OCI-LY7 (cell line): Measurements from ENCODE around the gene EGFL7. TPM values are rescaled to one million over a fixed set of nuclear protein-coding genes. Genes with fewer than 3 reads are reported as not detected.

Experiments
- BruUV-seq: library from RNA; stranded (reverse); fragments of 400-500 nt; replicated peaks from 2 replicates; lab custom pipeline; 2021; lab: Mats Ljungman, UMichigan
- CTCF ChIA-PET: fragments of 300-600 bp; sonication (Branson Sonifier 250); formaldehyde crosslinking; loops from one replicate; lab custom pipeline; 2022; ENCODE audit warnings: antibody characterized with exemption; ENCODE audit not compliant: unreplicated experiment; lab: Charles Lee
- POLR2A ChIA-PET: fragments of 300-600 bp; sonication (Branson Sonifier 250); formaldehyde crosslinking; loops from one replicate; lab custom pipeline; 2022; ENCODE audit warnings: antibody characterized with exemption; lab: Charles Lee
- DNase-seq: peaks from one replicate; pipeline ENCODE4 v3.0.0-alpha.2; 2015; ENCODE audit warnings: low spot score
- H2AFZ ChIP-seq: fragments of 200-600 bp; sonication (generic), shearing (Covaris generic); 2 replicates; pipeline ENCODE4 v1.6.1; 2014; ENCODE audit warnings: mild to moderate bottlenecking, antibody characterized with exemption, low read length, moderate library complexity
- H3K27ac ChIP-seq: fragments of 200-600 bp; sonication (generic); 2 replicates; pipeline ENCODE4 v1.5.1; 2014; ENCODE audit warnings: mixed run types, low read depth, mild to moderate bottlenecking, moderate library complexity, low read length, inconsistent platforms; ENCODE audit not compliant: poor library complexity, severe bottlenecking
- H3K36me3 ChIP-seq: fragments of 200-600 bp; sonication (generic); 2 replicates; pipeline ENCODE4 v1.6.1; 2014; ENCODE audit warnings: mild to moderate bottlenecking, antibody characterized with exemption, low read length, moderate library complexity, mixed read lengths; ENCODE audit not compliant: insufficient read depth
- H3K4me1 ChIP-seq: fragments of 200-600 bp; sonication (generic); 2 replicates; pipeline ENCODE4 v1.5.1; 2014; ENCODE audit warnings: mild to moderate bottlenecking, low read length; ENCODE audit not compliant: insufficient read depth, poor library complexity, severe bottlenecking
- H3K4me2 ChIP-seq: fragments of 200-600 bp; sonication (generic); 2 replicates; pipeline ENCODE4 v1.6.1; 2014; ENCODE audit warnings: mild to moderate bottlenecking, low read length
- H3K4me3 ChIP-seq: fragments of 200-600 bp; sonication (generic); 2 replicates; pipeline ENCODE4 v1.5.1; 2014; ENCODE audit warnings: mild to moderate bottlenecking, low read depth, low read length; ENCODE audit not compliant: poor library complexity, severe bottlenecking
- H3K79me2 ChIP-seq: fragments of 200-600 bp; sonication (generic); 2 replicates; pipeline ENCODE4 v1.6.1; 2016; ENCODE audit warnings: low read depth, mild to moderate bottlenecking, low read length, moderate library complexity, mixed read lengths; ENCODE audit not compliant: insufficient read depth
- H3K9me2 ChIP-seq: fragments of 200-600 bp; sonication (generic); 2 replicates; pipeline ENCODE4 v1.6.1; 2016; ENCODE audit warnings: mild to moderate bottlenecking, low read length, mixed read lengths; ENCODE audit not compliant: insufficient read depth
- H3K9me3 ChIP-seq: fragments of 200-600 bp; sonication (generic); 2 replicates; pipeline ENCODE4 v1.6.1; 2014; ENCODE audit warnings: mild to moderate bottlenecking, mixed run types, low read length, mixed read lengths
- H4K20me1 ChIP-seq: fragments of 200-600 bp; sonication (generic); 2 replicates; pipeline ENCODE4 v1.6.1; 2014; ENCODE audit warnings: mild to moderate bottlenecking, antibody characterized with exemption, low read length, moderate library complexity, mixed read lengths; ENCODE audit not compliant: insufficient read depth
- CTCF ChIP-seq: fragments of 200-600 bp; sonication (generic); conservative IDR thresholded peaks from 2 replicates; pipeline ENCODE4 v1.5.1; 2014; ENCODE audit warnings: mild to moderate bottlenecking, antibody characterized with exemption, low read length, moderate library complexity, mixed read lengths
- EZH2phosphoT487 ChIP-seq: fragments of 200-600 bp; sonication (generic); IDR thresholded peaks from 2 replicates; pipeline ENCODE4 v1.6.1; 2018; ENCODE audit warnings: low read depth, borderline replicate concordance, mild to moderate bottlenecking, mixed run types, antibody characterized with exemption, low read length, moderate library complexity, mixed read lengths
- intact Hi-C: fragments of 100-400 bp; cut with micrococcal nuclease; formaldehyde crosslinking; loops from one replicate; pipeline ENCODE4 v1.10.0; 2022; ENCODE audit not compliant: unreplicated experiment
- total RNA-seq, 2 experiments: library from RNA; depleted of rRNA in 1 of 2; stranded (reverse); fragments of >200 nt in 1 of 2; shearing (Covaris generic) in 1 of 2; gene quantifications; 2 replicates each; pipeline ENCODE4 v1.2.3, GENCODE V29; 2014 to 2022

Gene EGFL7
- total RNA-seq, 2 experiments from 2014 or later: not detected

- Histone ChIP-seq H4K20me1 (no peaks in the 10 kb centered on the region; the same call in 1 of the 2 replicates), H3K4me1 (peaks cover 13% of the 10 kb centered on the region), H3K9me2 (no peaks in the 10 kb centered on the region), H3K27ac (no peak overlapping the region), H3K36me3 (no peaks in the 10 kb centered on the region), H3K4me2 (no peak overlapping the region), H3K79me2 (no peaks in the 10 kb centered on the region), H3K9me3 (no peaks in the 10 kb centered on the region), H2AFZ (no peak overlapping the region), H3K4me3 (no peak overlapping the region)
- intact Hi-C loops: no loop called here
- POLR2A ChIA-PET: no interaction called here
- CTCF ChIA-PET: no interaction called here
- BruUV-seq: no TSS peak
- no peak for DNase-seq
- no peak for TF ChIP-seq CTCF
- TF ChIP-seq EZH2phosphoT487: no peak
These were observed 21.0 kb downstream of the EGFL7 start for GRCh38 chr9:136683755-136684154.

GRCh38 chr9:136684339-136684738, 21.6 kb downstream of the EGFL7 start:
- DNase-seq: no peak
- intact Hi-C loops: no loop called here
- Histone ChIP-seq H3K4me1 (peaks cover 13% of the 10 kb centered on the region), H3K4me3 (no peak overlapping the region), H3K4me2 (no peak overlapping the region), H3K79me2 (no peaks in the 10 kb centered on the region), H4K20me1 (no peaks in the 10 kb centered on the region; the same call in 1 of the 2 replicates), H3K9me2 (no peaks in the 10 kb centered on the region), H2AFZ (no peak overlapping the region), H3K9me3 (no peaks in the 10 kb centered on the region), H3K36me3 (no peaks in the 10 kb centered on the region), H3K27ac (no peak overlapping the region)
- TF ChIP-seq CTCF: no peak
- no peak for TF ChIP-seq EZH2phosphoT487
- BruUV-seq: no TSS peak
- CTCF ChIA-PET: no interaction called here
- POLR2A ChIA-PET: no interaction called here

- Histone ChIP-seq H4K20me1 (no peaks in the 10 kb centered on the region; the same call in 1 of the 2 replicates), H3K9me3 (no peaks in the 10 kb centered on the region), H3K4me1 (peaks cover 13% of the 10 kb centered on the region), H2AFZ (no peak overlapping the region), H3K9me2 (no peaks in the 10 kb centered on the region), H3K36me3 (no peaks in the 10 kb centered on the region), H3K27ac (no peak overlapping the region), H3K4me3 (no peak overlapping the region), H3K4me2 (no peak overlapping the region), H3K79me2 (no peaks in the 10 kb centered on the region)
- BruUV-seq: no TSS peak
- ChIA-PET POLR2A (no interaction called here), CTCF (no interaction called here)
- intact Hi-C loops: no loop called here
- no peak for TF ChIP-seq EZH2phosphoT487
- no peak for TF ChIP-seq CTCF
- DNase-seq: no peak
These were observed 22.1 kb downstream of the EGFL7 start for GRCh38 chr9:136684799-136685198.
